Smooth muscle cell (in vitro differentiated cells): Measurements from ENCODE around the gene TMEM259. TPM values are rescaled to one million over a fixed set of nuclear protein-coding genes. Genes with fewer than 3 reads are reported as not detected.

Experiments used
- DNase-seq: peaks from one replicate; lab custom pipeline; 2025; ENCODE audit not compliant: unreplicated experiment; lab: John Stamatoyannopoulos, UW
- H2AFZ ChIP-seq: fragments of 200-600 bp; sonication (generic); 2 replicates; pipeline ENCODE4 v1.6.0; 2016; ENCODE audit warnings: antibody characterized with exemption, low read depth, mild to moderate bottlenecking
- H3F3A ChIP-seq: fragments of 200-600 bp; sonication (generic); 2 replicates; pipeline ENCODE4 v1.6.0; 2017; ENCODE audit warnings: antibody characterized with exemption, low read depth
- H3K27ac ChIP-seq: fragments of 200-600 bp; sonication (generic); 2 replicates; pipeline ENCODE4 v1.5.1; 2016; ENCODE audit warnings: low read depth, mild to moderate bottlenecking
- H3K27me3 ChIP-seq: fragments of 200-600 bp; sonication (generic); 2 replicates; pipeline ENCODE4 v1.6.1; 2016; ENCODE audit warnings: low read depth, mild to moderate bottlenecking
- H3K36me3 ChIP-seq: fragments of 200-600 bp; sonication (generic); 2 replicates; pipeline ENCODE4 v1.5.1; 2016; ENCODE audit warnings: low read depth
- H3K4me1 ChIP-seq: fragments of 200-600 bp; sonication (generic); 2 replicates; pipeline ENCODE4 v1.5.1; 2016; ENCODE audit warnings: low read depth
- H3K4me2 ChIP-seq: fragments of 200-600 bp; sonication (generic); 2 replicates; pipeline ENCODE4 v1.6.0; 2016; ENCODE audit warnings: mild to moderate bottlenecking
- H3K4me3 ChIP-seq: fragments of 200-600 bp; sonication (generic); 2 replicates; pipeline ENCODE4 v1.5.1; 2016; ENCODE audit warnings: mild to moderate bottlenecking
- H3K79me2 ChIP-seq: fragments of 200-600 bp; sonication (generic); 2 replicates; pipeline ENCODE4 v1.6.0; 2016; ENCODE audit warnings: low read depth, mild to moderate bottlenecking
- H3K9ac ChIP-seq: fragments of 200-600 bp; sonication (generic); 2 replicates; pipeline ENCODE4 v1.6.0; 2016; ENCODE audit warnings: low read depth
- H3K9me3 ChIP-seq: fragments of 200-600 bp; sonication (generic); replicated peaks from 2 replicates; pipeline ENCODE4 v1.5.1; 2016; ENCODE audit warnings: low read depth
- H4K20me1 ChIP-seq: fragments of 200-600 bp; sonication (generic); 2 replicates; pipeline ENCODE4 v1.6.0; 2016; ENCODE audit warnings: low read depth
- WGBS: methylation state at CpG from one replicate; pipeline ENCODE4 v1.1.7; 2016; ENCODE audit warnings: low lambda C conversion rate; 5-methylcytosine and 5-hydroxymethylcytosine counted together
- polyA plus RNA-seq: library from polyadenylated mRNA; unstranded; fragments of >200 nt; fragmentation: Nextera tagmentation; extraction: Ambion mirVana; gene quantifications from 2 replicates; pipeline ENCODE4 v1.2.1, GENCODE V29; 2016
- total RNA-seq: library from RNA; depleted of rRNA; stranded (reverse); fragments of >200 nt; gene quantifications from 2 replicates; pipeline ENCODE4 v1.2.3, GENCODE V29; 2014
- TF ChIP-seq, protein P1 (sequence below): fragments of 200-600 bp; sonication (generic); IDR thresholded peaks from 2 replicates; pipeline ENCODE4 v1.5.1; 2017; ENCODE audit warnings: borderline replicate concordance, mild to moderate bottlenecking, antibody characterized with exemption; ENCODE audit not compliant: insufficient read depth, poor library complexity, severe bottlenecking

TMEM259 gene
- total and polyA plus RNA-seq, 2 experiments from 2014 or later: 133 to 232 TPM

DNA sequence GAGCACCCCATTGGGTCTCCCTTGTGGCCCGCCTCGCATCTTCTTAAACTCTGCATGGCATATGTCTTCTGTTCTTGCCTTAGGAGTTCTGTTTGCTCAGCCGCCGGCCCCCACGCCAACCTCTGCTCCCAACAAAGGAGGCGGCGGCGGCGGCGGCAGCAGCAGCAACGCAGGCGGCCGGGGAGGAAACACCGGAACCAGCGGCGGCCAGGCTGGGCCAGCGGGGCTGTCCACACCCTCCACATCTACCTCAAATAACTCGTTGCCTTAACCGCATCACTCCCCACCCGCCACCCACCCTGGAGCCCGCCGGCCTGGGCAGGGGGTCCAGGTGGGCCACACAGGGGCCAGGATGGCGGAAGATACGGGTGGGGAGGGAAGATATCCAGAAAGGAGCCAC lies 49.1 kb downstream of the TMEM259 start:
- TF ChIP-seq, protein P1, sequence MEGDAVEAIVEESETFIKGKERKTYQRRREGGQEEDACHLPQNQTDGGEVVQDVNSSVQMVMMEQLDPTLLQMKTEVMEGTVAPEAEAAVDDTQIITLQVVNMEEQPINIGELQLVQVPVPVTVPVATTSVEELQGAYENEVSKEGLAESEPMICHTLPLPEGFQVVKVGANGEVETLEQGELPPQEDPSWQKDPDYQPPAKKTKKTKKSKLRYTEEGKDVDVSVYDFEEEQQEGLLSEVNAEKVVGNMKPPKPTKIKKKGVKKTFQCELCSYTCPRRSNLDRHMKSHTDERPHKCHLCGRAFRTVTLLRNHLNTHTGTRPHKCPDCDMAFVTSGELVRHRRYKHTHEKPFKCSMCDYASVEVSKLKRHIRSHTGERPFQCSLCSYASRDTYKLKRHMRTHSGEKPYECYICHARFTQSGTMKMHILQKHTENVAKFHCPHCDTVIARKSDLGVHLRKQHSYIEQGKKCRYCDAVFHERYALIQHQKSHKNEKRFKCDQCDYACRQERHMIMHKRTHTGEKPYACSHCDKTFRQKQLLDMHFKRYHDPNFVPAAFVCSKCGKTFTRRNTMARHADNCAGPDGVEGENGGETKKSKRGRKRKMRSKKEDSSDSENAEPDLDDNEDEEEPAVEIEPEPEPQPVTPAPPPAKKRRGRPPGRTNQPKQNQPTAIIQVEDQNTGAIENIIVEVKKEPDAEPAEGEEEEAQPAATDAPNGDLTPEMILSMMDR: no peak
- H3K4me3 ChIP-seq: no peak overlapping the region
- no peaks in the 10 kb centered on the region for H3K9me3 ChIP-seq
- no peak overlapping the region for H3K9ac ChIP-seq
- peaks cover 11% of the 10 kb centered on the region for H3K36me3 ChIP-seq
- no peak for DNase-seq
- 95% methylated on average over 24 of the region's 24 CpGs for WGBS
- H3F3A ChIP-seq: peaks cover 3% of the 10 kb centered on the region
- H3K79me2 ChIP-seq: peaks cover 33% of the 10 kb centered on the region
- no peaks in the 10 kb centered on the region for H3K27me3 ChIP-seq
- H3K4me1 ChIP-seq: no peaks in the 10 kb centered on the region
- no peak overlapping the region for H2AFZ ChIP-seq
- H4K20me1 ChIP-seq: peaks cover 10% of the 10 kb centered on the region
- no peak overlapping the region for H3K4me2 ChIP-seq
- no peak overlapping the region for H3K27ac ChIP-seq

- Histone ChIP-seq H3K4me2 (no peak overlapping the region), H3K79me2 (peaks cover 37% of the 10 kb centered on the region), H3K4me1 (no peaks in the 10 kb centered on the region), H2AFZ (no peak overlapping the region), H3K27me3 (no peaks in the 10 kb centered on the region), H3K4me3 (no peak overlapping the region), H3K27ac (no peak overlapping the region), H3K36me3 (peaks cover 15% of the 10 kb centered on the region), H3F3A (peaks cover 3% of the 10 kb centered on the region), H3K9me3 (no peaks in the 10 kb centered on the region), H3K9ac (no peak overlapping the region), H4K20me1 (peaks cover 10% of the 10 kb centered on the region)
- no peak for DNase-seq
- WGBS: 93% methylated on average over 14 of the region's 14 CpGs
- TF ChIP-seq, protein P1: peak; percentile 94
Measured at GRCh38 chr19:970695-971094, 50.2 kb downstream of the TMEM259 start.

DNA sequence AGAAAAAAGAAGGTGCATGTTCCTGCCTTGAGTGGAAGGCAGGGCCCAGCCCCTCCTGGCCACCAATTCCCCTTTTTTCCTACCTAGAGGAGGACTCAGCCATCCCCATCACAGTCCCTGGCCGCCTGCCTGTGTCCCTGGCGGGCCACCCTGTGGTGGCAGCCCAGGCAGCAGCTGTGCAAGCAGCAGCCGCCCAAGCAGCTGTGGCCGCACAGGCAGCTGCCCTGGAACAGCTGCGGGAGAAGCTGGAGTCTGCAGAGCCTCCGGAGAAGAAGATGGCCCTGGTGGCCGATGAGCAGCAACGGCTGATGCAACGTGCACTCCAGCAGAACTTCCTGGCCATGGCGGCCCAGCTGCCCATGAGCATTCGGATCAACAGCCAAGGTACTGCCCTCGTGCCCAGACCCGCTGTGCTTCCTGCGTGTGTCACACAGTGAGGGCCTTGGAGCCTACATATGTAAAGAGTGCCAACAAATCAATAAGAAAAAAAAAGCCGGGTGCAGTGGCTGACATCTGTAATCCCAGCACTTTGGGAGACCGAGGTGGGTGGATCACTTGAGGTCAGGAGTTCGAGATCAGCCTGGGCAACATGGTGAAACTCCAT lies 54.3 kb downstream of the TMEM259 start:
- Histone ChIP-seq H3K36me3 (peaks cover 15% of the 10 kb centered on the region), H3K9me3 (no peaks in the 10 kb centered on the region), H3K27ac (no peak overlapping the region), H4K20me1 (peaks cover 18% of the 10 kb centered on the region), H3K4me3 (no peak overlapping the region), H3K9ac (no peak overlapping the region), H3K79me2 (peaks cover 53% of the 10 kb centered on the region), H3F3A (peaks cover 3% of the 10 kb centered on the region), H2AFZ (no peak overlapping the region), H3K27me3 (no peaks in the 10 kb centered on the region), H3K4me1 (peaks cover 3% of the 10 kb centered on the region), H3K4me2 (no peak overlapping the region)
- 92% methylated on average over 17 of the region's 17 CpGs for WGBS
- TF ChIP-seq, protein P1: no peak
- no peak for DNase-seq
